Inflammatory macrophage treated with lipopolysaccharide for 1 hour (primary cell): ENCODE results near the gene EFNB2.

Experiments used
- DNase-seq, 2 donors: peaks; one replicate each; pipeline ENCODE4 v3.0.0-alpha.2; 2020 to 2022

Gene EFNB2

GRCh38 chr13:106440866-106441265 lies 94.6 kb downstream of the EFNB2 start:
- DNase-seq: no peak
